Measurements from ENCODE around the gene RBM20. TPM values are rescaled to one million over a fixed set of nuclear protein-coding genes. Genes with fewer than 3 reads are reported as not detected.

The RBM20 gene
- total and polyA plus RNA-seq, 2 of the 13 experiments (the other 11 are each of a cell fraction or from before 2014, with no cell fraction given) = 0.02 to 0.22 TPM

- peak; percentile 88 for TF ChIP-seq SALL1 (CRISPR knock-in tag; IDR thresholded peaks at IDR 0.05)
- peak; percentile 71; the same call in 1 of the 2 replicates for TF ChIP-seq ZBTB7B (CRISPR knock-in tag; IDR thresholded peaks at IDR 0.05)
- no peak for TF ChIP-seq ZFP36 (IDR thresholded peaks at IDR 0.05; ENCODE audit: borderline replicate concordance, low read depth, low read length, partially characterized antibody)
- TF ChIP-seq STAG1 (CRISPR knock-in tag; IDR thresholded peaks at IDR 0.05) = peak; percentile 9; the same call in 1 of the 2 replicates
- peak; percentile 87 for TF ChIP-seq TARDBP (CRISPR knock-in tag; IDR thresholded peaks at IDR 0.05)
- no peak for TF ChIP-seq GZF1 (CRISPR knock-in tag; IDR thresholded peaks at IDR 0.05)
- peak; percentile 32; the same call in 1 of the 2 replicates for TF ChIP-seq DR1 (CRISPR knock-in tag; IDR thresholded peaks at IDR 0.05)
- TF ChIP-seq ZFP91 (CRISPR knock-in tag; IDR thresholded peaks at IDR 0.05; ENCODE audit: borderline replicate concordance) = peak; percentile 48; the same call in 1 of the 2 replicates
- TF ChIP-seq ZNF430 (CRISPR knock-in tag; IDR thresholded peaks at IDR 0.05) = no peak
- TF ChIP-seq CREM (IDR thresholded peaks at IDR 0.05) = peak; percentile 38; the same call in 1 of the 2 replicates
- no peak for TF ChIP-seq CREM (CRISPR knock-in tag; IDR thresholded peaks at IDR 0.05)
- TF ChIP-seq ZBTB34 (CRISPR knock-in tag; IDR thresholded peaks at IDR 0.05) = peak; percentile 66
- peak; percentile 71 for TF ChIP-seq RARA (CRISPR knock-in tag; IDR thresholded peaks at IDR 0.05)
- TF ChIP-seq MED13 (CRISPR knock-in tag; IDR thresholded peaks at IDR 0.05) = peak; percentile 73; the same call in 1 of the 2 replicates
- no peak for TF ChIP-seq TEF (CRISPR knock-in tag; IDR thresholded peaks at IDR 0.05)
- TF ChIP-seq REPIN1 (CRISPR knock-in tag; IDR thresholded peaks at IDR 0.05; ENCODE audit: borderline replicate concordance, low read depth) = peak; percentile 82
- TF ChIP-seq PITX1 (CRISPR knock-in tag; IDR thresholded peaks at IDR 0.05) = peak; percentile 54; the same call in 1 of the 2 replicates
- TF ChIP-seq PPARG (CRISPR knock-in tag; conservative IDR thresholded peaks at IDR 0.05) = no peak
- no peak for TF ChIP-seq DNMT1 (CRISPR knock-in tag; IDR thresholded peaks at IDR 0.05)
- no peak for TF ChIP-seq MAZ (IDR thresholded peaks at IDR 0.05; ENCODE audit: borderline replicate concordance, low read depth, low read length)
- TF ChIP-seq MAZ (CRISPR knock-in tag; IDR thresholded peaks at IDR 0.05; ENCODE audit: low read depth) = peak; percentile 50; the same call in 1 of the 2 replicates
- TF ChIP-seq TFAP4 (IDR thresholded peaks at IDR 0.05; ENCODE audit: borderline replicate concordance, low read depth) = peak; percentile 48; the same call in 1 of the 2 replicates
- peak; percentile 40; the same call in 1 of the 2 replicates for TF ChIP-seq ERF (CRISPR knock-in tag; IDR thresholded peaks at IDR 0.05)
- peak; percentile 65 for TF ChIP-seq ZMYM4 (CRISPR knock-in tag; IDR thresholded peaks at IDR 0.05)
These were observed 196.2 kb downstream of the RBM20 start (continued) for GRCh38 chr10:110840225-110840922.
